HepG2 (cell line): Measurements from ENCODE around the gene CDK18. TPM values are rescaled to one million over a fixed set of nuclear protein-coding genes. Genes with fewer than 3 reads are reported as not detected.

Source experiments
- CEBPZ ChIP-seq: IDR thresholded peaks from 2 replicates; pipeline ENCODE4 v1.6.1; 2012; ENCODE audit warnings: low read length, improper control_type of control experiment
- LRRFIP1 ChIP-seq: sonication (generic); formaldehyde crosslinking; conservative IDR thresholded peaks from 2 replicates; pipeline ENCODE4 v1.4.0; 2020; ENCODE audit warnings: missing genetic modification reagents
- NFKBIZ ChIP-seq: IDR thresholded peaks from 2 replicates; pipeline ENCODE4 v1.6.1; 2018; ENCODE audit warnings: missing genetic modification reagents, missing compliant biosample characterization
- SMAD3 ChIP-seq: sonication (generic); formaldehyde crosslinking; IDR thresholded peaks from 2 replicates; pipeline ENCODE4 v1.4.0; 2020; ENCODE audit warnings: missing genetic modification reagents
- TMF1 ChIP-seq: sonication (generic); formaldehyde crosslinking; IDR thresholded peaks from 2 replicates; pipeline ENCODE4 v1.8.1; 2022; ENCODE audit warnings: low read depth, missing genetic modification reagents
- ZFP62 ChIP-seq: sonication (generic); formaldehyde crosslinking; IDR thresholded peaks from 2 replicates; pipeline ENCODE4 v1.4.0; 2020; ENCODE audit warnings: missing genetic modification reagents
- ZNF382 ChIP-seq: sonication (generic); formaldehyde crosslinking; IDR thresholded peaks from 2 replicates; pipeline ENCODE4 v1.5.0; 2020; ENCODE audit warnings: missing genetic modification reagents, mild to moderate bottlenecking, borderline replicate concordance
- ZNF672 ChIP-seq: sonication (generic); formaldehyde crosslinking; IDR thresholded peaks from 2 replicates; pipeline ENCODE4 v1.8.1; 2022; ENCODE audit warnings: missing genetic modification reagents
- polyA plus RNA-seq, 8 experiments: library from polyadenylated mRNA; depleted of rRNA in 3 of 8; stranded (reverse) in 7 of 8; unstranded in 1 of 8; fragments of >200 nt; fragmentation: Illumina TruSeq in 4 of 8; extraction: Trizol in 4 of 8; gene quantifications; 2 replicates each; pipeline versions ENCODE4 v1.2.1 to v1.2.3, GENCODE V29; 2011 to 2016; ENCODE audit warnings: low read depth in 4 of 8, missing spikeins in 1 of 8, mixed read lengths in 1 of 8; ENCODE audit not compliant: insufficient read depth in 1 of 8
- total RNA-seq, 5 experiments: library from RNA; depleted of rRNA; stranded (reverse); fragments of >200 nt; fragmentation: Illumina TruSeq; extraction: Trizol; gene quantifications; 2 replicates each; pipeline ENCODE4 v1.2.3, GENCODE V29; 2016; ENCODE audit warnings: low read depth in 1 of 5
- TF ChIP-seq, protein P1 (sequence below): sonication (generic); formaldehyde crosslinking; IDR thresholded peaks from 2 replicates; pipeline ENCODE4 v1.4.0; 2020; ENCODE audit warnings: missing genetic modification reagents, borderline replicate concordance
- TF ChIP-seq, protein P2 (sequence below): sonication (generic); formaldehyde crosslinking; IDR thresholded peaks from 2 replicates; pipeline ENCODE4 v1.4.0; 2020; ENCODE audit warnings: mild to moderate bottlenecking, missing genetic modification reagents

CDK18 gene
- total and polyA plus RNA-seq, 2 of the 13 experiments (the other 11 are each of a cell fraction or from before 2014, with no cell fraction given): 6.4 to 38.8 TPM

DNA sequence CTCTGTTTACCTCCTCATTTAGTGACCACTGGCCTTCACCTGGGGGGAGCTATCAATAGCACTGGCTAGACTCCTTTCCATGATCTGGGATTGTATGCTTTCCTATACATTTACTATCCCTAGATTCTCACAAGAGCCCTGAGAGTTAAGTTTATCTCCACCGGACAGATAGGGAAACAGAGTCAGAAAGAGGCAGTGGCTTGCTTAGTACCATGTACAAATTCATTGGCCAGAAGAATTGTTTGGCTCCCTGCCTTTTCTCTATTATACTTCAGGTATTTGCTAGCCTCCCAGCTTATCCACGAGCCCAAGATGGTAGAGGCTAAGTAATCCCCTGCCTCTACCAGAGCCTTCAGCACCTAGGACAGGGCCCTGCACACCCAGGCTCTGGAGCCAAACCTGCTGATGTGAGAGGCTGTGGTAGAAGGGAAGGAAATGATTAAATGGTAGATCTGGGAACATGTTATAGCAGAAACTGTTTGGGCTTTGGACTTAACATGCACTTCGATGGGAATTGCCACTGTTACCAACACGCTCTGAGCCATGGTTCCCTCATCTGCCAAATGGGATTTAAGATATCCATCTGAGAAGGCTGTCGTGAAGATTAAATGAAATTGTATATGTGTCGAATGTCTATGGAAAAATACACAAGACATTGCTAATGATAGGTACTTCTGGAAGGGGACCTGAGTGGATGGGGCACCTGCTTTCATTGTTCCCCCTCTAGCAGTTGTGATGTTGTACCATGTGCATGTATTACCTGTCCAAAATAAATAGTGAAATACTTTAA, 45.5 kb upstream of the CDK18 start (continued):
- TF ChIP-seq LRRFIP1 (CRISPR knock-in tag) (no peak), CEBPZ (no peak), ZNF382 (CRISPR knock-in tag) (no peak), TMF1 (no peak), ZFP62 (CRISPR knock-in tag) (no peak), SMAD3 (0 out of 2 replicates have a peak, but pooled peaks have one; percentile 35), ZNF672 (CRISPR knock-in tag) (no peak), NFKBIZ (CRISPR knock-in tag) (no peak)
- TF ChIP-seq, protein P1, sequence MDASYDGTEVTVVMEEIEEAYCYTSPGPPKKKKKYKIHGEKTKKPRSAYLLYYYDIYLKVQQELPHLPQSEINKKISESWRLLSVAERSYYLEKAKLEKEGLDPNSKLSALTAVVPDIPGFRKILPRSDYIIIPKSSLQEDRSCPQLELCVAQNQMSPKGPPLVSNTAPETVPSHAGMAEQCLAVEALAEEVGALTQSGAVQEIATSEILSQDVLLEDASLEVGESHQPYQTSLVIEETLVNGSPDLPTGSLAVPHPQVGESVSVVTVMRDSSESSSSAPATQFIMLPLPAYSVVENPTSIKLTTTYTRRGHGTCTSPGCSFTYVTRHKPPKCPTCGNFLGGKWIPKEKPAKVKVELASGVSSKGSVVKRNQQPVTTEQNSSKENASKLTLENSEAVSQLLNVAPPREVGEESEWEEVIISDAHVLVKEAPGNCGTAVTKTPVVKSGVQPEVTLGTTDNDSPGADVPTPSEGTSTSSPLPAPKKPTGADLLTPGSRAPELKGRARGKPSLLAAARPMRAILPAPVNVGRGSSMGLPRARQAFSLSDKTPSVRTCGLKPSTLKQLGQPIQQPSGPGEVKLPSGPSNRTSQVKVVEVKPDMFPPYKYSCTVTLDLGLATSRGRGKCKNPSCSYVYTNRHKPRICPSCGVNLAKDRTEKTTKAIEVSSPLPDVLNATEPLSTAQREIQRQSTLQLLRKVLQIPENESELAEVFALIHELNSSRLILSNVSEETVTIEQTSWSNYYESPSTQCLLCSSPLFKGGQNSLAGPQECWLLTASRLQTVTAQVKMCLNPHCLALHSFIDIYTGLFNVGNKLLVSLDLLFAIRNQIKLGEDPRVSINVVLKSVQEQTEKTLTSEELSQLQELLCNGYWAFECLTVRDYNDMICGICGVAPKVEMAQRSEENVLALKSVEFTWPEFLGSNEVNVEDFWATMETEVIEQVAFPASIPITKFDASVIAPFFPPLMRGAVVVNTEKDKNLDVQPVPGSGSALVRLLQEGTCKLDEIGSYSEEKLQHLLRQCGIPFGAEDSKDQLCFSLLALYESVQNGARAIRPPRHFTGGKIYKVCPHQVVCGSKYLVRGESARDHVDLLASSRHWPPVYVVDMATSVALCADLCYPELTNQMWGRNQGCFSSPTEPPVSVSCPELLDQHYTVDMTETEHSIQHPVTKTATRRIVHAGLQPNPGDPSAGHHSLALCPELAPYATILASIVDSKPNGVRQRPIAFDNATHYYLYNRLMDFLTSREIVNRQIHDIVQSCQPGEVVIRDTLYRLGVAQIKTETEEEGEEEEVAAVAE (CRISPR knock-in tag): 0 out of 2 replicates have a peak, but pooled peaks have one; percentile 50
- TF ChIP-seq, protein P2, sequence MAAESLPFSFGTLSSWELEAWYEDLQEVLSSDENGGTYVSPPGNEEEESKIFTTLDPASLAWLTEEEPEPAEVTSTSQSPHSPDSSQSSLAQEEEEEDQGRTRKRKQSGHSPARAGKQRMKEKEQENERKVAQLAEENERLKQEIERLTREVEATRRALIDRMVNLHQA (CRISPR knock-in tag): no peak
